ENCODE results near the gene NEDD4L.

DNA sequence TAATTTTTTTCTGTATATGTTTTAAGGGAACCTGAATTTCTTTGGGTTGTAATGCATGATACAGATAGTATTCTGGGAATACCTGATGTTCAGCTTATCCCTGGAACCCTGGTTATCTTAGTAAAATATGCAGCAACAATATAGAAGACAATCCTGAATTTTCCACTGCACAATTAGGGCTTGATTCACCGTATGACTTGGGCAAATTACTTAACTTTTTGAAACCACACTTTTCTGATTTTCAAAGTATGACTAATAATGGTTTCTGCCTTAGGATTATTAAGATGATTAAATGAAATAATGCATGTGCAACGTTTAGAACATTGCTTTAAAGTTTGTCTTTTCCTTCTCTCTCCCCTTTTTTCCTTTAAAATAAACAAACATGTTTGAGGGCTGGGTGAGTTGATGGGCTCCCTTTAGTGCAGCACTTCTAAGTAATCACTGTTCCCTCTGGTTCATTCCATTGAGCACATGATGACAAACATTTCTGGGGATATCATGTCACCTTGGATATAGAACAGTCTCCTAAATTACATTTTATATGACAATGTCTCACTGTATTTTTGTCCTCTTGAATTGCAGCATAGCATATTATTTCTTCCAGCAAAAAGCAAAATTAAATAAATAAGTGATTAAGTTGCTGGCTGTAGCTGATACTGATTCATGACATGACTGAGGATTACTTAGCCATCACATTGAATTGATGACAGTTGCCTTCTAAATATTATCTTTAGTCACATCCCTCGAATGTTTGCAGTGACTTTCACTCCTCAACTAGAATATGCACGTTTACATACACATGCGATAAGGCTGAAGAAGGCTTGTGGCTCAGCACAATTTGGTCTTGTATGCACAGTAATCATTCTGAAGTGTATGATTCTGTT is 254.5 kb downstream of the NEDD4L start:
- no peak for TF ChIP-seq ZNF384 (IDR thresholded peaks at IDR 0.05)
- no peak for TF ChIP-seq SUZ12 (IDR thresholded peaks at IDR 0.05)
- no peak for TF ChIP-seq FOXA1 (IDR thresholded peaks at IDR 0.05)
- no peak for TF ChIP-seq CTBP1 (IDR thresholded peaks at IDR 0.05; ENCODE audit: borderline replicate concordance)
- TF ChIP-seq FOXK2 (IDR thresholded peaks at IDR 0.05) = no peak
- TF ChIP-seq BHLHE40 (IDR thresholded peaks at IDR 0.05; ENCODE audit: borderline replicate concordance) = no peak
